ENCODE data around the gene ATP9B. TPM values are rescaled to one million over a fixed set of nuclear protein-coding genes. Genes with fewer than 3 reads are reported as not detected.

ATP9B gene
- total RNA-seq, 1 experiment from 2014 or later: 25.6 TPM

DNA sequence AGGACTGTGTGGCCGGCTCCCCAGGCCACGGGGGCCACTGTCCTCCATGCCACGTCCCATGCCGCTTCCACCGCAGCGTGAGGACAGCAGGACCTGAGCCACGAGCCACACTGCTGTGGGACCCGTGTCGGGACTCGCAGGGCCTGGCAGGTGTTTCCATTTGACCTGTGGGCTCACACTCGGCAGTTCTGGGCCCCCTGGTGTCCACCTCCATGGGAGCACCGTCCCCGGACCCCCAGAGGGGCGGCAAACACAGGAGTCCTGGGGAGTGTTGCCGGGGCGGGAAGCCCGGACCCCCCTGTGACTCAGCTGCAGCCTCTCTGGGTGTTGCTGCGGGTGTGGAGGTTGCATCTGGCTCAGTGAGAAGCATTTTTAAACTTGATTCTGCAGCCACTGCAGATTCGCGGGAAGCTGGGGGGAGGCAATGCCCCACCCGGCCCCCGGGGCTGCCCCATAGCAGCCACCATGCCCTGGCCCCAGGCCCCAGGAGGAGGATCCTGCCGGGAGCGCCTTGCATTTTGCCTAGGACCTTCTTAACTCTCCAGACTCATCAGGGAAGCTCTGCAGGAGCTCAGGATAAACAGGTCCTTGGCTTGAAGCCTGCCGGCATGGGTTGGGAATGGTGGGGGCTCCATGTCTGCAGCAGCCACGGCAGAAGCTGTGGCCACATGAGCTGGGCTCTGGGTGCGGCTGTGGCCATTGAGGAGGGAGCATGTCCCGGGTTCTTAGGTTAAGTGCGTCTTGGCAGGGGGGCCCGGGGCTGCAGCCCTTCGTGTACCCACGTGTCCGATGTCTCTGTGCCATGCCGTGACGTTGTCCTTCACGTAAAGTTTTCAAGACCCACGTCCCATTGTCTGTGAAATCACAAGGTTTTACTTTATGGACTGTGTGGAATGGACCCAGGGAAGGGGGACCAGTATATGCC lies 357.4 kb downstream of the ATP9B start:
- CTCF ChIA-PET: interaction anchor here (0.6 kb wide), 1 partner anchor 513 kb away, joined by 5 read pairs; no protein-coding TSS in a partner anchor
- no peaks in the 10 kb centered on the region for H3K27me3 Mint-ChIP-seq (ENCODE audit: unreplicated experiment)

DNA sequence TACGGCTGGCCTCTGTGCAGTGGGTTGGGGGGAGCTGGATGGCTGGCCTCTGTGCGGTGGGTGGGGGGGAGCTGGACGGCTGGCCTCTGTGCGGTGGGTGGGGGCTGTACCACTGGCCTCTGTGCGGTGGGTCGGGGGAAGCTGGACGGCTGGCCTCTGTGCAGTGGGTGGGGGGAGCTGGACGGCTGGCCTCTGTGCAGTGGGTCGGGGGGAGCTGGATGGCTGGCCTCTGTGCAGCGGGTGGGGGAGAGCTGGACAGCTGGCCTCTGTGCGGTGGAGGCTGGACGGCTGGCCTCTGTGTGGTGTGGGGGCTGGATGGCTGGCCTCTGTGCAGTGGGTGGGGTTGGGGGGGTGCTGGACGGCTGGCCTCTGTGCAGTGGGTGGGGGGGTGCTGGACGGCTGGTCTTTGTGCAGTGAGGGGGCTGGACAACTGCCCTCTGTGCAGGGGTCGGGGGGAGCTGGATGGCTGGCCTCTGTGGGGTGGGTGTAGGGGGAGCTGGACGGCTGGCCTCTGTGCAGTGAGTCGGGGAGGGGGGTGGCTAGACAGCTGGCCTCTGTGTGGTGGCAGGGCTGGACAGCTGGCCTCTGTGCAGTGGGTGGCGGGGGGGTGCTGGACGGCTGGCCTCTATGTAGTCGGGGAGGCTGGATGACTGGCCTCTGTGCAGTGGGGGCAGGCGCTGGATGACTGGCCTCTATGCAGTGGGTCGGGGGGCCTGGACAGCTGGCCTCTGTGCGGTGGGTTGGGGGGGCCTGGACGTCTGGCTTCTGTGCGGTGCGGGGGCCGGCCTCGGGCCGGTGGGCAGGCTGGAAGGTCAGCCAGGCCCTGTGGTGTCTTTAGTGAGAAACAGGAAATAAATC lies 358.4 kb downstream of the ATP9B start:
- CTCF ChIA-PET: interaction anchor here (0.6 kb wide), 1 partner anchor 514 kb away, joined by 5 read pairs; no protein-coding TSS in a partner anchor
- TF ChIP-seq, protein P1, sequence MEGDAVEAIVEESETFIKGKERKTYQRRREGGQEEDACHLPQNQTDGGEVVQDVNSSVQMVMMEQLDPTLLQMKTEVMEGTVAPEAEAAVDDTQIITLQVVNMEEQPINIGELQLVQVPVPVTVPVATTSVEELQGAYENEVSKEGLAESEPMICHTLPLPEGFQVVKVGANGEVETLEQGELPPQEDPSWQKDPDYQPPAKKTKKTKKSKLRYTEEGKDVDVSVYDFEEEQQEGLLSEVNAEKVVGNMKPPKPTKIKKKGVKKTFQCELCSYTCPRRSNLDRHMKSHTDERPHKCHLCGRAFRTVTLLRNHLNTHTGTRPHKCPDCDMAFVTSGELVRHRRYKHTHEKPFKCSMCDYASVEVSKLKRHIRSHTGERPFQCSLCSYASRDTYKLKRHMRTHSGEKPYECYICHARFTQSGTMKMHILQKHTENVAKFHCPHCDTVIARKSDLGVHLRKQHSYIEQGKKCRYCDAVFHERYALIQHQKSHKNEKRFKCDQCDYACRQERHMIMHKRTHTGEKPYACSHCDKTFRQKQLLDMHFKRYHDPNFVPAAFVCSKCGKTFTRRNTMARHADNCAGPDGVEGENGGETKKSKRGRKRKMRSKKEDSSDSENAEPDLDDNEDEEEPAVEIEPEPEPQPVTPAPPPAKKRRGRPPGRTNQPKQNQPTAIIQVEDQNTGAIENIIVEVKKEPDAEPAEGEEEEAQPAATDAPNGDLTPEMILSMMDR (IDR thresholded peaks at IDR 0.05; ENCODE audit: unreplicated experiment): no peak
- Mint-ChIP-seq H3K27ac (ENCODE audit: unreplicated experiment) (no peak overlapping the region), H3K4me3 (ENCODE audit: low read depth, unreplicated experiment) (no peak overlapping the region), H3K36me3 (ENCODE audit: insufficient read depth, unreplicated experiment) (no peaks in the 10 kb centered on the region), H3K4me1 (ENCODE audit: low read depth, unreplicated experiment) (no peaks in the 10 kb centered on the region), H3K9me3 (ENCODE audit: low read depth, unreplicated experiment) (peaks cover 9% of the 10 kb centered on the region), H3K27me3 (ENCODE audit: unreplicated experiment) (no peaks in the 10 kb centered on the region)
- BruUV-seq (replicated peaks): no TSS peak
- no peak for DNase-seq
- intact Hi-C loops (cut with micrococcal nuclease; ENCODE audit: unreplicated experiment): no loop called here

More for the DNA sequence above, 357.4 kb downstream of the ATP9B start:
- TF ChIP-seq, protein P1 (IDR thresholded peaks at IDR 0.05; ENCODE audit: unreplicated experiment): no peak
- Mint-ChIP-seq H3K9me3 (ENCODE audit: low read depth, unreplicated experiment) (peaks cover 9% of the 10 kb centered on the region), H3K36me3 (ENCODE audit: insufficient read depth, unreplicated experiment) (no peaks in the 10 kb centered on the region), H3K4me1 (ENCODE audit: low read depth, unreplicated experiment) (no peaks in the 10 kb centered on the region), H3K4me3 (ENCODE audit: low read depth, unreplicated experiment) (no peak overlapping the region), H3K27ac (ENCODE audit: unreplicated experiment) (no peak overlapping the region)
- intact Hi-C loops (cut with micrococcal nuclease; ENCODE audit: unreplicated experiment): no loop called here
- DNase-seq: no peak
- no TSS peak for BruUV-seq (replicated peaks)

Other genes with a start within 250 kb of the ATP9B start
- gene SALL3, start 89.6 kb upstream of the ATP9B start, total RNA-seq (2022): not detected in 2 replicates